Glutamatergic neuron (in vitro differentiated cells): ENCODE results near the gene KNCN. TPM values are rescaled to one million over a fixed set of nuclear protein-coding genes. Genes with fewer than 3 reads are reported as not detected.

ENCODE experiments used
- DNase-seq: peaks from one replicate; pipeline ENCODE4 v3.0.0; 2022
- H3K27ac Mint-ChIP-seq: one replicate; pipeline ENCODE4 v1.8.0; 2020; ENCODE audit warnings: mild to moderate bottlenecking, mixed read lengths, inconsistent platforms; ENCODE audit not compliant: unreplicated experiment
- H3K27me3 Mint-ChIP-seq: one replicate; pipeline ENCODE4 v1.8.0; 2020; ENCODE audit warnings: mild to moderate bottlenecking, moderate library complexity, mixed read lengths, inconsistent platforms; ENCODE audit not compliant: unreplicated experiment
- H3K36me3 Mint-ChIP-seq: one replicate; pipeline ENCODE4 v1.8.0; 2020; ENCODE audit warnings: mild to moderate bottlenecking, mixed read lengths, inconsistent platforms; ENCODE audit not compliant: unreplicated experiment
- H3K4me1 Mint-ChIP-seq: one replicate; pipeline ENCODE4 v1.8.0; 2020; ENCODE audit warnings: mild to moderate bottlenecking, low read depth, mixed read lengths, inconsistent platforms; ENCODE audit not compliant: unreplicated experiment
- H3K4me3 Mint-ChIP-seq: one replicate; pipeline ENCODE4 v1.8.0; 2020; ENCODE audit warnings: mild to moderate bottlenecking, mixed read lengths, inconsistent platforms; ENCODE audit not compliant: unreplicated experiment
- H3K9me3 Mint-ChIP-seq: one replicate; pipeline ENCODE4 v1.8.0; 2020; ENCODE audit warnings: mild to moderate bottlenecking, moderate library complexity, mixed read lengths, inconsistent platforms; ENCODE audit not compliant: unreplicated experiment
- total RNA-seq: library from RNA; stranded (reverse); fragmentation: NEBNext Ultra II Directional; extraction: Animal tissue kit (Norgen Biotek cat#: 25700); gene quantifications from one replicate; pipeline ENCODE4 v1.2.1, GENCODE V29; 2021; ENCODE audit not compliant: unreplicated experiment
- TF ChIP-seq, protein P1 (sequence below): fragments of 200-600 bp; sonication (generic); IDR thresholded peaks from one replicate; pipeline ENCODE4 v1.5.0; 2021; ENCODE audit not compliant: partially characterized antibody, unreplicated experiment

The KNCN gene
- total RNA-seq, 1 donor from 2014 or later = not detected

DNA sequence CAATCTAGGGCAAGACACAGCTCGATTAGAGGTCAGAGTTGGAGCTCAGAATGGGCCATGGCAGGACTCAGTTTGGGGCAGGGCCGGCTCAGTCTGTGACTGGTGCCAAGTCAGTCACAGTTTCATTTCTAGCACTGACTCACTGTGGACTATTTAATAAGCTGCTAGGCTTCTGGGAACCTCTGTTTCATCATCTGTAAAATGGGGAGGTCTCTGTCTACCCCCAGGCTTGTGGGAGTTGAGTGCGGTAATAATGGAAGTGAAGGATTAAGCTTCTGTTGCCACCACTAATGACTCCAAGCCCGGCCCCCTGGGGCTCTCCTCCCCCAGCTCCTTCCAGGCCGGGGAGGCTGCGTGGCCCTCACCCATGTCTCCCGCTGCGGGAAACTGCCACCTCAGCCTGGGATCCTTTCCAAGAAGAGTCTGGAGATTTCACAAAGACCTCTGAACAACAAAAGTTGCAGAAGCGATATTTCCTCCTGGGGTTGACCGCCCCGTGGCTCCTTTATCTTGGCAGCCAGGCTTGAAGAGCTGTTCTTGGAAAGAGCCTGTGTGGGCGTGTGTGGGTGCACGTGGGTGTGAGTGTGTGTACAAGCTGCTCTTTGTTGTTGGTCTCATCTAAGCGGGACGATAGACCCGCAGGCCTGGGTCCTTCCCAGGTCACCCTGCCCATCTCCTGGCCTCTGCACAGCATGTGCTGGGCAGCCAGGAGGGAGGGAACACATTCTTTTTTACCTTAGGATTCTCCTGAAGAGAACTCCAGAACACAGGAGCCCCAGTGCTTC lies 29.1 kb downstream of the KNCN start:
- Mint-ChIP-seq H3K4me3 (no peak overlapping the region), H3K27ac (no peak overlapping the region), H3K9me3 (no peaks in the 10 kb centered on the region), H3K27me3 (peaks cover 15% of the 10 kb centered on the region), H3K4me1 (peaks cover 3% of the 10 kb centered on the region), H3K36me3 (no peaks in the 10 kb centered on the region)
- TF ChIP-seq, protein P1, sequence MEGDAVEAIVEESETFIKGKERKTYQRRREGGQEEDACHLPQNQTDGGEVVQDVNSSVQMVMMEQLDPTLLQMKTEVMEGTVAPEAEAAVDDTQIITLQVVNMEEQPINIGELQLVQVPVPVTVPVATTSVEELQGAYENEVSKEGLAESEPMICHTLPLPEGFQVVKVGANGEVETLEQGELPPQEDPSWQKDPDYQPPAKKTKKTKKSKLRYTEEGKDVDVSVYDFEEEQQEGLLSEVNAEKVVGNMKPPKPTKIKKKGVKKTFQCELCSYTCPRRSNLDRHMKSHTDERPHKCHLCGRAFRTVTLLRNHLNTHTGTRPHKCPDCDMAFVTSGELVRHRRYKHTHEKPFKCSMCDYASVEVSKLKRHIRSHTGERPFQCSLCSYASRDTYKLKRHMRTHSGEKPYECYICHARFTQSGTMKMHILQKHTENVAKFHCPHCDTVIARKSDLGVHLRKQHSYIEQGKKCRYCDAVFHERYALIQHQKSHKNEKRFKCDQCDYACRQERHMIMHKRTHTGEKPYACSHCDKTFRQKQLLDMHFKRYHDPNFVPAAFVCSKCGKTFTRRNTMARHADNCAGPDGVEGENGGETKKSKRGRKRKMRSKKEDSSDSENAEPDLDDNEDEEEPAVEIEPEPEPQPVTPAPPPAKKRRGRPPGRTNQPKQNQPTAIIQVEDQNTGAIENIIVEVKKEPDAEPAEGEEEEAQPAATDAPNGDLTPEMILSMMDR = no peak
- DNase-seq = no peak

GRCh38 chr1:46521414-46521813 lies 30.0 kb downstream of the KNCN start:
- H3K27ac Mint-ChIP-seq = no peak overlapping the region
- no peak overlapping the region for H3K4me3 Mint-ChIP-seq
- DNase-seq = no peak
- peaks cover 3% of the 10 kb centered on the region for H3K4me1 Mint-ChIP-seq
- H3K36me3 Mint-ChIP-seq = no peaks in the 10 kb centered on the region
- TF ChIP-seq, protein P1 = no peak
- H3K27me3 Mint-ChIP-seq = peaks cover 14% of the 10 kb centered on the region
- H3K9me3 Mint-ChIP-seq = no peaks in the 10 kb centered on the region

DNA sequence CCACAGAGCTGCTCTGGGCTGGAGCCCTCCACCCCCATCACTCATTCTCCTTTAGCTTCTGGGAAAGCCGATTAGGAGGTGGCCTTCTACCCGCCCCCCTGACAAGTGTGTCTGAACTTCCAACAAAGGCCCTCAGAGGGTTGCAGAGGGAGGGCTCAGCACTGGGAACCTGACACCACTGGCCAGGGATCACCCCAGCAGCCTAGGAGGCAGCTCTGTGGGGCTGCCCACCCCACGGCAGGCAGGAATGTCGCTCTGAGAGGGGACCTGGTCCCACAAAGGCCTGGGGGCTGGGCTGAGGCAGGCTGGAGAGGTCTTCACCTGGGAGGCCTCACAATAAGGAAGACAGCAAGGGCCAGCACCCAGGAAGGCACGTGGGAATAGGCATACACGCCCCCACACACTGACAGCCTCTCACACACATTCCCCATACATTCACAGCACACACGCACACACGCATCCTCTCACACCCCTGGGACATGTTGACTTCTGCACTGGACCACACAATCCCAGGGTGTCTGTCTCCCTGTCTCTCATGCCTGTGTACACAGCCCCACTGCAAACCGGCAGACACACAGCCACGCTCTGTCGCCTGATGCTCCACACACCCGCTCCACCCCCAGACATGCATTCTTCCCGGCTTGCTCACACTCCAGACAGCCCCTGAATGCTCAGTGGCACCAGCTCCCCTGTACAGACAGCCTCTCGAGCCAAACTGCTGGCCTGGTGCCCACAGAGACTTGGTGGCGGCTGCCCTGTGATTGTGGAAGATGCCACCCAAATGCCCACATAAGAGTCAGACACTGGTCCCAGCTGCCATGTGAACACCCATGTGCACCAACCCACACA lies 31.2 kb downstream of the KNCN start:
- no peaks in the 10 kb centered on the region for H3K9me3 Mint-ChIP-seq
- peaks cover 10% of the 10 kb centered on the region for H3K27me3 Mint-ChIP-seq
- DNase-seq = no peak
- no peak overlapping the region for H3K27ac Mint-ChIP-seq
- no peak overlapping the region for H3K4me3 Mint-ChIP-seq
- H3K4me1 Mint-ChIP-seq = peaks cover 3% of the 10 kb centered on the region
- no peaks in the 10 kb centered on the region for H3K36me3 Mint-ChIP-seq
- TF ChIP-seq, protein P1 = no peak

DNA sequence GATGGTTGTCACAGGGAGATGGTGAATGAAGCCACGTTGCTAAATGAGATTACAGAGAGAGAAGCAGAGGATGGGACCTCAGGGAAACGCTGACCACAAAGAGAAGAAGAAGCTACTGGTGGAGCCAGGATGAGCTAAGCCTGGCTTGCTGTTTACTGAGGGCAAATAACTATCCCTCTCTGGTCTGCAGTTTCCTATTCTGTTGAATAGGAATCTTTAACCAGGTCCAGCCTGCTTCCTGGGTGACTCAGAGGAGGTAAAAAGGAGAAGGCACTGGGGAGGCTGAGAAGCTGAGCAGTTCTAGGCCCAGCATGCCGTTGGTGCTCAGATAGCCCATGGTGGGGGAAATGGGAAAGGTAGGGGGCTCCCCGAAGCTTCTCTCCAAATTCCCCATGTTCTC lies 32.2 kb downstream of the KNCN start:
- no peak for DNase-seq
- Mint-ChIP-seq H3K4me1 (peaks cover 3% of the 10 kb centered on the region), H3K27me3 (peaks cover 8% of the 10 kb centered on the region), H3K4me3 (no peak overlapping the region), H3K9me3 (no peaks in the 10 kb centered on the region), H3K27ac (no peak overlapping the region), H3K36me3 (no peaks in the 10 kb centered on the region)
- TF ChIP-seq, protein P1 = no peak
